K562 (cell line): ENCODE measurements around the gene ZDHHC11.
"Not testable (repeated sequence)": the region's sequence is repeated elsewhere in the genome, so short reads cannot be mapped to it uniquely, and the experiment has no call there.

Experiments
- CTCF ChIP-seq, 3 experiments: IDR thresholded peaks in 2 of 3; conservative IDR thresholded peaks in 1 of 3; 2 replicates each; pipeline ENCODE4 v1.5.1; 2011 to 2012; ENCODE audit warnings: low read length in 3 of 3, mild to moderate bottlenecking in 3 of 3, control low read depth in 2 of 3, improper control_type of control experiment in 1 of 3, inconsistent platforms in 1 of 3, low read depth in 1 of 3, mixed read lengths in 1 of 3, moderate library complexity in 1 of 3; ENCODE audit not compliant: insufficient read depth in 2 of 3
- ETS1 ChIP-seq: conservative IDR thresholded peaks from 2 replicates; pipeline ENCODE4 v1.6.1; 2011; ENCODE audit warnings: low read depth, mild to moderate bottlenecking, low read length; ENCODE audit not compliant: control insufficient read depth
- SIX5 ChIP-seq, 2 experiments: IDR thresholded peaks; 2 replicates each; pipeline ENCODE4 v1.6.1; 2011; ENCODE audit warnings: low read length in 2 of 2, borderline replicate concordance in 1 of 2, low read depth in 1 of 2, mild to moderate bottlenecking in 1 of 2, moderate library complexity in 1 of 2; ENCODE audit not compliant: insufficient read depth in 1 of 2

- not testable (repeated sequence) for TF ChIP-seq SIX5 (IDR thresholded peaks at IDR 0.05; ENCODE audit: borderline replicate concordance in 1 of 2, insufficient read depth in 1 of 2, low read depth in 1 of 2, low read length in 2 of 2); CTCF (IDR thresholded peaks at IDR 0.05 in 2 of 3, conservative IDR thresholded peaks at IDR 0.05 in 1 of 3; ENCODE audit: insufficient read depth in 2 of 3, low read depth in 1 of 3, low read length in 3 of 3); ETS1
These were observed 3.6 kb downstream of the ZDHHC11 start for GRCh38 chr5:847212-847611.
